ENCODE data around the gene PRPF40B. TPM values are rescaled to one million over a fixed set of nuclear protein-coding genes. Genes with fewer than 3 reads are reported as not detected.
A peak's percentile ranks its signal among the peaks of the same experiment; 100 is the strongest.

Gene PRPF40B
- total and polyA plus RNA-seq, 2 of the 13 experiments (the other 11 are each of a cell fraction or from before 2014, with no cell fraction given): 5.0 to 7.8 TPM

- TF ChIP-seq POGK (CRISPR knock-in tag; conservative IDR thresholded peaks at IDR 0.05): peak; percentile 11; the same call in 1 of the 2 replicates
- TF ChIP-seq ZNF777 (CRISPR knock-in tag; IDR thresholded peaks at IDR 0.05): peak; percentile 30; the same call in 1 of the 2 replicates
- no peak for TF ChIP-seq MATR3 (CRISPR knock-in tag; IDR thresholded peaks at IDR 0.05)
- peak; percentile 71 for TF ChIP-seq BHLHE40 (IDR thresholded peaks at IDR 0.05; ENCODE audit: low read length)
- peak; percentile 63; the same call in 1 of the 2 replicates for TF ChIP-seq ZNF350 (CRISPR knock-in tag; IDR thresholded peaks at IDR 0.05; ENCODE audit: borderline replicate concordance, low read depth)
- TF ChIP-seq, protein P1, sequence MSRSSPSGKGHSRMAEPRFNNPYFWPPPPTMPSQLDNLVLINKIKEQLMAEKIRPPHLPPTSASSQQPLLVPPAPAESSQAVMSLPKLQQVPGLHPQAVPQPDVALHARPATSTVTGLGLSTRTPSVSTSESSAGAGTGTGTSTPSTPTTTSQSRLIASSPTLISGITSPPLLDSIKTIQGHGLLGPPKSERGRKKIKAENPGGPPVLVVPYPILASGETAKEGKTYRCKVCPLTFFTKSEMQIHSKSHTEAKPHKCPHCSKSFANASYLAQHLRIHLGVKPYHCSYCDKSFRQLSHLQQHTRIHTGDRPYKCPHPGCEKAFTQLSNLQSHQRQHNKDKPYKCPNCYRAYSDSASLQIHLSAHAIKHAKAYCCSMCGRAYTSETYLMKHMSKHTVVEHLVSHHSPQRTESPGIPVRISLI (CRISPR knock-in tag; IDR thresholded peaks at IDR 0.05; ENCODE audit: borderline replicate concordance): peak; percentile 77; the same call in 1 of the 2 replicates
- no peak for TF ChIP-seq FOXJ3 (CRISPR knock-in tag; IDR thresholded peaks at IDR 0.05; ENCODE audit: borderline replicate concordance)
- TF ChIP-seq CENPX (CRISPR knock-in tag; IDR thresholded peaks at IDR 0.05): no peak
- TF ChIP-seq ZNF317 (CRISPR knock-in tag; IDR thresholded peaks at IDR 0.05): 0 out of 2 replicates have a peak, but pooled peaks have one; percentile 12
- 0 out of 2 replicates have a peak, but pooled peaks have one; percentile 39 for TF ChIP-seq MTF2 (CRISPR knock-in tag; IDR thresholded peaks at IDR 0.05; ENCODE audit: borderline replicate concordance)
- TF ChIP-seq, protein P2, sequence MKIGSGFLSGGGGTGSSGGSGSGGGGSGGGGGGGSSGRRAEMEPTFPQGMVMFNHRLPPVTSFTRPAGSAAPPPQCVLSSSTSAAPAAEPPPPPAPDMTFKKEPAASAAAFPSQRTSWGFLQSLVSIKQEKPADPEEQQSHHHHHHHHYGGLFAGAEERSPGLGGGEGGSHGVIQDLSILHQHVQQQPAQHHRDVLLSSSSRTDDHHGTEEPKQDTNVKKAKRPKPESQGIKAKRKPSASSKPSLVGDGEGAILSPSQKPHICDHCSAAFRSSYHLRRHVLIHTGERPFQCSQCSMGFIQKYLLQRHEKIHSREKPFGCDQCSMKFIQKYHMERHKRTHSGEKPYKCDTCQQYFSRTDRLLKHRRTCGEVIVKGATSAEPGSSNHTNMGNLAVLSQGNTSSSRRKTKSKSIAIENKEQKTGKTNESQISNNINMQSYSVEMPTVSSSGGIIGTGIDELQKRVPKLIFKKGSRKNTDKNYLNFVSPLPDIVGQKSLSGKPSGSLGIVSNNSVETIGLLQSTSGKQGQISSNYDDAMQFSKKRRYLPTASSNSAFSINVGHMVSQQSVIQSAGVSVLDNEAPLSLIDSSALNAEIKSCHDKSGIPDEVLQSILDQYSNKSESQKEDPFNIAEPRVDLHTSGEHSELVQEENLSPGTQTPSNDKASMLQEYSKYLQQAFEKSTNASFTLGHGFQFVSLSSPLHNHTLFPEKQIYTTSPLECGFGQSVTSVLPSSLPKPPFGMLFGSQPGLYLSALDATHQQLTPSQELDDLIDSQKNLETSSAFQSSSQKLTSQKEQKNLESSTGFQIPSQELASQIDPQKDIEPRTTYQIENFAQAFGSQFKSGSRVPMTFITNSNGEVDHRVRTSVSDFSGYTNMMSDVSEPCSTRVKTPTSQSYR (CRISPR knock-in tag; IDR thresholded peaks at IDR 0.05; ENCODE audit: borderline replicate concordance): no peak
- peak; percentile 98; the same call in 1 of the 2 replicates for TF ChIP-seq FOXO4 (CRISPR knock-in tag; conservative IDR thresholded peaks at IDR 0.05)
- 0 out of 2 replicates have a peak, but pooled peaks have one; percentile 31 for TF ChIP-seq ZSCAN21 (CRISPR knock-in tag; IDR thresholded peaks at IDR 0.05; ENCODE audit: borderline replicate concordance)
- TF ChIP-seq ZNF776 (CRISPR knock-in tag; IDR thresholded peaks at IDR 0.05): no peak
- TF ChIP-seq CHD2 (IDR thresholded peaks at IDR 0.05; ENCODE audit: low read depth, low read length): peak; percentile 90
Measured at GRCh38 chr12:49622501-49623141, 740 bp upstream of the PRPF40B start (continued).

Data from HepG2 (cell line).